ENCODE data around the gene PTPRN2.
"Not testable (repeated sequence)": the region's sequence is repeated elsewhere in the genome, so short reads cannot be mapped to it uniquely, and the experiment has no call there.

Gene PTPRN2

GRCh38 chr7:158460665-158461064 lies 127.0 kb downstream of the PTPRN2 start:
- no peaks in the 10 kb centered on the region for H3K36me3 ChIP-seq (ENCODE audit: control insufficient read depth in 2 of 2, insufficient read depth in 2 of 2, low read length in 2 of 2)
- H3K27ac ChIP-seq (ENCODE audit: low read depth in 2 of 2, low read length in 2 of 2), result no peak overlapping the region
- no peaks in the 10 kb centered on the region for H3K27me3 ChIP-seq (ENCODE audit: control insufficient read depth in 2 of 2, insufficient read depth in 2 of 2, low read length in 2 of 2)
- no peak overlapping the region for H3K9ac ChIP-seq (ENCODE audit: low read depth in 1 of 2, low read length in 2 of 2)
- no peaks in the 10 kb centered on the region for H3K9me3 ChIP-seq (ENCODE audit: control insufficient read depth in 2 of 2, low read length in 2 of 2)
- no peaks in the 10 kb centered on the region for H3K4me1 ChIP-seq (ENCODE audit: control insufficient read depth in 2 of 2, insufficient read depth in 2 of 2, low read length in 2 of 2)
- H3K4me3 ChIP-seq (ENCODE audit: low read length in 2 of 2), result no peak overlapping the region

- no peaks in the 10 kb centered on the region for H3K27me3 ChIP-seq (ENCODE audit: control insufficient read depth in 2 of 2, insufficient read depth in 2 of 2, low read length in 2 of 2)
- no peaks in the 10 kb centered on the region for H3K9me3 ChIP-seq (ENCODE audit: control insufficient read depth in 2 of 2, low read length in 2 of 2)
- H3K4me3 ChIP-seq (ENCODE audit: low read length in 2 of 2), result no peak overlapping the region
- no peaks in the 10 kb centered on the region for H3K36me3 ChIP-seq (ENCODE audit: control insufficient read depth in 2 of 2, insufficient read depth in 2 of 2, low read length in 2 of 2)
- no peak overlapping the region for H3K27ac ChIP-seq (ENCODE audit: low read depth in 2 of 2, low read length in 2 of 2)
- no peak overlapping the region for H3K9ac ChIP-seq (ENCODE audit: low read depth in 1 of 2, low read length in 2 of 2)
- H3K4me1 ChIP-seq (ENCODE audit: control insufficient read depth in 2 of 2, insufficient read depth in 2 of 2, low read length in 2 of 2), result no peaks in the 10 kb centered on the region
Observed at GRCh38 chr7:158458716-158459282, 128.8 kb downstream of the PTPRN2 start.

- Histone ChIP-seq H3K9me3 (ENCODE audit: control insufficient read depth in 2 of 2, low read length in 2 of 2) (no peaks in the 10 kb centered on the region), H3K9ac (ENCODE audit: low read depth in 1 of 2, low read length in 2 of 2) (no peak overlapping the region), H3K27me3 (ENCODE audit: control insufficient read depth in 2 of 2, insufficient read depth in 2 of 2, low read length in 2 of 2) (no peaks in the 10 kb centered on the region), H3K4me3 (ENCODE audit: low read length in 2 of 2) (no peak overlapping the region), H3K27ac (ENCODE audit: low read depth in 2 of 2, low read length in 2 of 2) (no peak overlapping the region), H3K4me1 (ENCODE audit: control insufficient read depth in 2 of 2, insufficient read depth in 2 of 2, low read length in 2 of 2) (no peaks in the 10 kb centered on the region), H3K36me3 (ENCODE audit: control insufficient read depth in 2 of 2, insufficient read depth in 2 of 2, low read length in 2 of 2) (no peaks in the 10 kb centered on the region)
Observed at GRCh38 chr7:158458096-158458495, 129.5 kb downstream of the PTPRN2 start.

- H3K36me3 ChIP-seq (ENCODE audit: control insufficient read depth in 2 of 2, insufficient read depth in 2 of 2, low read length in 2 of 2); H3K27me3 ChIP-seq (ENCODE audit: control insufficient read depth in 2 of 2, insufficient read depth in 2 of 2, low read length in 2 of 2); H3K9me3 ChIP-seq (ENCODE audit: control insufficient read depth in 2 of 2, low read length in 2 of 2); H3K4me1 ChIP-seq (ENCODE audit: control insufficient read depth in 2 of 2, insufficient read depth in 2 of 2, low read length in 2 of 2); H3K4me3 ChIP-seq (ENCODE audit: low read length in 2 of 2); H3K9ac ChIP-seq (ENCODE audit: low read depth in 1 of 2, low read length in 2 of 2); H3K27ac ChIP-seq (ENCODE audit: low read depth in 2 of 2, low read length in 2 of 2): not testable (repeated sequence)
Observed at GRCh38 chr7:158457586-158457985, 130.0 kb downstream of the PTPRN2 start.

- Histone ChIP-seq H3K27me3 (ENCODE audit: control insufficient read depth in 2 of 2, insufficient read depth in 2 of 2, low read length in 2 of 2) (no peaks in the 10 kb centered on the region), H3K9me3 (ENCODE audit: control insufficient read depth in 2 of 2, low read length in 2 of 2) (no peaks in the 10 kb centered on the region), H3K27ac (ENCODE audit: low read depth in 2 of 2, low read length in 2 of 2) (no peak overlapping the region), H3K4me1 (ENCODE audit: control insufficient read depth in 2 of 2, insufficient read depth in 2 of 2, low read length in 2 of 2) (no peaks in the 10 kb centered on the region), H3K36me3 (ENCODE audit: control insufficient read depth in 2 of 2, insufficient read depth in 2 of 2, low read length in 2 of 2) (no peaks in the 10 kb centered on the region), H3K9ac (ENCODE audit: low read depth in 1 of 2, low read length in 2 of 2) (no peak overlapping the region), H3K4me3 (ENCODE audit: low read length in 2 of 2) (no peak overlapping the region)
Observed at GRCh38 chr7:158454631-158455030, 133.0 kb downstream of the PTPRN2 start.

- Histone ChIP-seq H3K4me3 (ENCODE audit: low read length in 2 of 2) (no peak overlapping the region), H3K27me3 (ENCODE audit: control insufficient read depth in 2 of 2, insufficient read depth in 2 of 2, low read length in 2 of 2) (no peaks in the 10 kb centered on the region), H3K4me1 (ENCODE audit: control insufficient read depth in 2 of 2, insufficient read depth in 2 of 2, low read length in 2 of 2) (no peaks in the 10 kb centered on the region)
Observed at GRCh38 chr7:158453663-158454062, 134.0 kb downstream of the PTPRN2 start.

GRCh38 chr7:158452331-158452730 lies 135.3 kb downstream of the PTPRN2 start:
- H3K9me3 ChIP-seq (ENCODE audit: control insufficient read depth in 2 of 2, low read length in 2 of 2), result no peaks in the 10 kb centered on the region
- no peaks in the 10 kb centered on the region for H3K36me3 ChIP-seq (ENCODE audit: control insufficient read depth in 2 of 2, insufficient read depth in 2 of 2, low read length in 2 of 2)
- no peak overlapping the region for H3K9ac ChIP-seq (ENCODE audit: low read depth in 1 of 2, low read length in 2 of 2)
- H3K4me1 ChIP-seq (ENCODE audit: control insufficient read depth in 2 of 2, insufficient read depth in 2 of 2, low read length in 2 of 2), result no peaks in the 10 kb centered on the region
- H3K27ac ChIP-seq (ENCODE audit: low read depth in 2 of 2, low read length in 2 of 2), result no peak overlapping the region
- H3K27me3 ChIP-seq (ENCODE audit: control insufficient read depth in 2 of 2, insufficient read depth in 2 of 2, low read length in 2 of 2), result no peaks in the 10 kb centered on the region
- H3K4me3 ChIP-seq (ENCODE audit: low read length in 2 of 2), result no peak overlapping the region

More at GRCh38 chr7:158453663-158454062, 134.0 kb downstream of the PTPRN2 start:
- Histone ChIP-seq H3K9me3 (ENCODE audit: control insufficient read depth in 2 of 2, low read length in 2 of 2) (no peaks in the 10 kb centered on the region), H3K9ac (ENCODE audit: low read depth in 1 of 2, low read length in 2 of 2) (no peak overlapping the region), H3K27ac (ENCODE audit: low read depth in 2 of 2, low read length in 2 of 2) (no peak overlapping the region), H3K36me3 (ENCODE audit: control insufficient read depth in 2 of 2, insufficient read depth in 2 of 2, low read length in 2 of 2) (no peaks in the 10 kb centered on the region)

- no peak overlapping the region for H3K27ac ChIP-seq (ENCODE audit: low read depth in 2 of 2, low read length in 2 of 2)
- no peaks in the 10 kb centered on the region for H3K4me1 ChIP-seq (ENCODE audit: control insufficient read depth in 2 of 2, insufficient read depth in 2 of 2, low read length in 2 of 2)
- no peaks in the 10 kb centered on the region for H3K36me3 ChIP-seq (ENCODE audit: control insufficient read depth in 2 of 2, insufficient read depth in 2 of 2, low read length in 2 of 2)
- H3K4me3 ChIP-seq (ENCODE audit: low read length in 2 of 2), result no peak overlapping the region
- no peaks in the 10 kb centered on the region for H3K27me3 ChIP-seq (ENCODE audit: control insufficient read depth in 2 of 2, insufficient read depth in 2 of 2, low read length in 2 of 2)
- H3K9ac ChIP-seq (ENCODE audit: low read depth in 1 of 2, low read length in 2 of 2), result no peak overlapping the region
- no peaks in the 10 kb centered on the region for H3K9me3 ChIP-seq (ENCODE audit: control insufficient read depth in 2 of 2, low read length in 2 of 2)
Observed at GRCh38 chr7:158450476-158451124, 137.0 kb downstream of the PTPRN2 start.

GRCh38 chr7:158449942-158450341 lies 137.7 kb downstream of the PTPRN2 start:
- no peaks in the 10 kb centered on the region for H3K27me3 ChIP-seq (ENCODE audit: control insufficient read depth in 2 of 2, insufficient read depth in 2 of 2, low read length in 2 of 2)
- no peak overlapping the region for H3K9ac ChIP-seq (ENCODE audit: low read depth in 1 of 2, low read length in 2 of 2)
- no peaks in the 10 kb centered on the region for H3K4me1 ChIP-seq (ENCODE audit: control insufficient read depth in 2 of 2, insufficient read depth in 2 of 2, low read length in 2 of 2)
- no peaks in the 10 kb centered on the region for H3K9me3 ChIP-seq (ENCODE audit: control insufficient read depth in 2 of 2, low read length in 2 of 2)
- no peaks in the 10 kb centered on the region for H3K36me3 ChIP-seq (ENCODE audit: control insufficient read depth in 2 of 2, insufficient read depth in 2 of 2, low read length in 2 of 2)
- H3K27ac ChIP-seq (ENCODE audit: low read depth in 2 of 2, low read length in 2 of 2), result no peak overlapping the region
- H3K4me3 ChIP-seq (ENCODE audit: low read length in 2 of 2), result no peak overlapping the region

- no peaks in the 10 kb centered on the region for H3K9me3 ChIP-seq (ENCODE audit: control insufficient read depth in 2 of 2, low read length in 2 of 2)
- H3K36me3 ChIP-seq (ENCODE audit: control insufficient read depth in 2 of 2, insufficient read depth in 2 of 2, low read length in 2 of 2), result no peaks in the 10 kb centered on the region
- H3K4me1 ChIP-seq (ENCODE audit: control insufficient read depth in 2 of 2, insufficient read depth in 2 of 2, low read length in 2 of 2), result no peaks in the 10 kb centered on the region
- H3K27me3 ChIP-seq (ENCODE audit: control insufficient read depth in 2 of 2, insufficient read depth in 2 of 2, low read length in 2 of 2), result no peaks in the 10 kb centered on the region
- H3K9ac ChIP-seq (ENCODE audit: low read depth in 1 of 2, low read length in 2 of 2), result no peak overlapping the region
- no peak overlapping the region for H3K4me3 ChIP-seq (ENCODE audit: low read length in 2 of 2)
- H3K27ac ChIP-seq (ENCODE audit: low read depth in 2 of 2, low read length in 2 of 2), result no peak overlapping the region
Observed at GRCh38 chr7:158449266-158449665, 138.4 kb downstream of the PTPRN2 start.
